ENCODE results near the gene SLC7A11. TPM values are rescaled to one million over a fixed set of nuclear protein-coding genes. Genes with fewer than 3 reads are reported as not detected.

The SLC7A11 gene
- total RNA-seq, 1 experiment from 2014 or later, result 10.1 TPM

- TF ChIP-seq, protein P1, sequence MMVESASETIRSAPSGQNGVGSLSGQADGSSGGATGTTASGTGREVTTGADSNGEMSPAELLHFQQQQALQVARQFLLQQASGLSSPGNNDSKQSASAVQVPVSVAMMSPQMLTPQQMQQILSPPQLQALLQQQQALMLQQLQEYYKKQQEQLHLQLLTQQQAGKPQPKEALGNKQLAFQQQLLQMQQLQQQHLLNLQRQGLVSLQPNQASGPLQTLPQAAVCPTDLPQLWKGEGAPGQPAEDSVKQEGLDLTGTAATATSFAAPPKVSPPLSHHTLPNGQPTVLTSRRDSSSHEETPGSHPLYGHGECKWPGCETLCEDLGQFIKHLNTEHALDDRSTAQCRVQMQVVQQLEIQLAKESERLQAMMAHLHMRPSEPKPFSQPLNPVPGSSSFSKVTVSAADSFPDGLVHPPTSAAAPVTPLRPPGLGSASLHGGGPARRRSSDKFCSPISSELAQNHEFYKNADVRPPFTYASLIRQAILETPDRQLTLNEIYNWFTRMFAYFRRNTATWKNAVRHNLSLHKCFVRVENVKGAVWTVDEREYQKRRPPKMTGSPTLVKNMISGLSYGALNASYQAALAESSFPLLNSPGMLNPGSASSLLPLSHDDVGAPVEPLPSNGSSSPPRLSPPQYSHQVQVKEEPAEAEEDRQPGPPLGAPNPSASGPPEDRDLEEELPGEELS (CRISPR knock-in tag; IDR thresholded peaks at IDR 0.05), result no peak
- TF ChIP-seq, protein P2, sequence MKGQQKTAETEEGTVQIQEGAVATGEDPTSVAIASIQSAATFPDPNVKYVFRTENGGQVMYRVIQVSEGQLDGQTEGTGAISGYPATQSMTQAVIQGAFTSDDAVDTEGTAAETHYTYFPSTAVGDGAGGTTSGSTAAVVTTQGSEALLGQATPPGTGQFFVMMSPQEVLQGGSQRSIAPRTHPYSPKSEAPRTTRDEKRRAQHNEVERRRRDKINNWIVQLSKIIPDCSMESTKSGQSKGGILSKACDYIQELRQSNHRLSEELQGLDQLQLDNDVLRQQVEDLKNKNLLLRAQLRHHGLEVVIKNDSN (CRISPR knock-in tag; IDR thresholded peaks at IDR 0.05), result no peak
- TF ChIP-seq IRF2 (CRISPR knock-in tag; IDR thresholded peaks at IDR 0.05; ENCODE audit: borderline replicate concordance, low read depth) (no peak), FOXJ3 (CRISPR knock-in tag; IDR thresholded peaks at IDR 0.05; ENCODE audit: borderline replicate concordance) (no peak), NFE2L1 (CRISPR knock-in tag; IDR thresholded peaks at IDR 0.05) (no peak), MLX (CRISPR knock-in tag; IDR thresholded peaks at IDR 0.05) (no peak), ETV6 (CRISPR knock-in tag; IDR thresholded peaks at IDR 0.05) (no peak), SOX15 (CRISPR knock-in tag; IDR thresholded peaks at IDR 0.05) (no peak), PREB (CRISPR knock-in tag; IDR thresholded peaks at IDR 0.05; ENCODE audit: borderline replicate concordance) (no peak), ZNF396 (CRISPR knock-in tag; IDR thresholded peaks at IDR 0.05; ENCODE audit: borderline replicate concordance) (no peak), TEAD4 (CRISPR knock-in tag; IDR thresholded peaks at IDR 0.05) (no peak), EMX1 (CRISPR knock-in tag; IDR thresholded peaks at IDR 0.05) (no peak)
- TF ChIP-seq, protein P3, sequence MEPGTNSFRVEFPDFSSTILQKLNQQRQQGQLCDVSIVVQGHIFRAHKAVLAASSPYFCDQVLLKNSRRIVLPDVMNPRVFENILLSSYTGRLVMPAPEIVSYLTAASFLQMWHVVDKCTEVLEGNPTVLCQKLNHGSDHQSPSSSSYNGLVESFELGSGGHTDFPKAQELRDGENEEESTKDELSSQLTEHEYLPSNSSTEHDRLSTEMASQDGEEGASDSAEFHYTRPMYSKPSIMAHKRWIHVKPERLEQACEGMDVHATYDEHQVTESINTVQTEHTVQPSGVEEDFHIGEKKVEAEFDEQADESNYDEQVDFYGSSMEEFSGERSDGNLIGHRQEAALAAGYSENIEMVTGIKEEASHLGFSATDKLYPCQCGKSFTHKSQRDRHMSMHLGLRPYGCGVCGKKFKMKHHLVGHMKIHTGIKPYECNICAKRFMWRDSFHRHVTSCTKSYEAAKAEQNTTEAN (CRISPR knock-in tag; IDR thresholded peaks at IDR 0.05), result no peak
- TF ChIP-seq, protein P4, sequence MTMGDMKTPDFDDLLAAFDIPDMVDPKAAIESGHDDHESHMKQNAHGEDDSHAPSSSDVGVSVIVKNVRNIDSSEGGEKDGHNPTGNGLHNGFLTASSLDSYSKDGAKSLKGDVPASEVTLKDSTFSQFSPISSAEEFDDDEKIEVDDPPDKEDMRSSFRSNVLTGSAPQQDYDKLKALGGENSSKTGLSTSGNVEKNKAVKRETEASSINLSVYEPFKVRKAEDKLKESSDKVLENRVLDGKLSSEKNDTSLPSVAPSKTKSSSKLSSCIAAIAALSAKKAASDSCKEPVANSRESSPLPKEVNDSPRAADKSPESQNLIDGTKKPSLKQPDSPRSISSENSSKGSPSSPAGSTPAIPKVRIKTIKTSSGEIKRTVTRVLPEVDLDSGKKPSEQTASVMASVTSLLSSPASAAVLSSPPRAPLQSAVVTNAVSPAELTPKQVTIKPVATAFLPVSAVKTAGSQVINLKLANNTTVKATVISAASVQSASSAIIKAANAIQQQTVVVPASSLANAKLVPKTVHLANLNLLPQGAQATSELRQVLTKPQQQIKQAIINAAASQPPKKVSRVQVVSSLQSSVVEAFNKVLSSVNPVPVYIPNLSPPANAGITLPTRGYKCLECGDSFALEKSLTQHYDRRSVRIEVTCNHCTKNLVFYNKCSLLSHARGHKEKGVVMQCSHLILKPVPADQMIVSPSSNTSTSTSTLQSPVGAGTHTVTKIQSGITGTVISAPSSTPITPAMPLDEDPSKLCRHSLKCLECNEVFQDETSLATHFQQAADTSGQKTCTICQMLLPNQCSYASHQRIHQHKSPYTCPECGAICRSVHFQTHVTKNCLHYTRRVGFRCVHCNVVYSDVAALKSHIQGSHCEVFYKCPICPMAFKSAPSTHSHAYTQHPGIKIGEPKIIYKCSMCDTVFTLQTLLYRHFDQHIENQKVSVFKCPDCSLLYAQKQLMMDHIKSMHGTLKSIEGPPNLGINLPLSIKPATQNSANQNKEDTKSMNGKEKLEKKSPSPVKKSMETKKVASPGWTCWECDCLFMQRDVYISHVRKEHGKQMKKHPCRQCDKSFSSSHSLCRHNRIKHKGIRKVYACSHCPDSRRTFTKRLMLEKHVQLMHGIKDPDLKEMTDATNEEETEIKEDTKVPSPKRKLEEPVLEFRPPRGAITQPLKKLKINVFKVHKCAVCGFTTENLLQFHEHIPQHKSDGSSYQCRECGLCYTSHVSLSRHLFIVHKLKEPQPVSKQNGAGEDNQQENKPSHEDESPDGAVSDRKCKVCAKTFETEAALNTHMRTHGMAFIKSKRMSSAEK (CRISPR knock-in tag; IDR thresholded peaks at IDR 0.05; ENCODE audit: borderline replicate concordance), result no peak
Measured at GRCh38 chr4:138185859-138186645, 56.1 kb downstream of the SLC7A11 start (continued).

- no peaks in the 10 kb centered on the region for H3K9me3 Mint-ChIP-seq
- H3K27me3 Mint-ChIP-seq (ENCODE audit: low read depth), result no peaks in the 10 kb centered on the region
- ATAC-seq (no peak), DNase-seq (ENCODE audit: low spot score) (no peak)
- ChIA-PET CTCF (interaction anchor here (1.1 kb wide), 1 partner anchor 149 kb away, joined by 4 read pairs; no protein-coding TSS in a partner anchor), POLR2A (interaction anchor here (0.6 kb wide), 1 partner anchor 64 kb away, joined by 3 read pairs; no protein-coding TSS in a partner anchor)
- no peak overlapping the region for H3K27ac Mint-ChIP-seq
- no peak overlapping the region for H3K4me3 Mint-ChIP-seq
- H3K4me1 Mint-ChIP-seq, result peaks cover 34% of the 10 kb centered on the region
- H3K36me3 Mint-ChIP-seq, result no peaks in the 10 kb centered on the region; the same call in 1 of the 2 replicates
- TF ChIP-seq ERG (CRISPR knock-in tag; IDR thresholded peaks at IDR 0.05) (no peak), ZBTB21 (CRISPR knock-in tag; IDR thresholded peaks at IDR 0.05; ENCODE audit: borderline replicate concordance) (no peak), OVOL2 (CRISPR knock-in tag; IDR thresholded peaks at IDR 0.05; ENCODE audit: borderline replicate concordance) (no peak), CDX4 (CRISPR knock-in tag; IDR thresholded peaks at IDR 0.05; ENCODE audit: borderline replicate concordance) (no peak)
- TF ChIP-seq, protein P5, sequence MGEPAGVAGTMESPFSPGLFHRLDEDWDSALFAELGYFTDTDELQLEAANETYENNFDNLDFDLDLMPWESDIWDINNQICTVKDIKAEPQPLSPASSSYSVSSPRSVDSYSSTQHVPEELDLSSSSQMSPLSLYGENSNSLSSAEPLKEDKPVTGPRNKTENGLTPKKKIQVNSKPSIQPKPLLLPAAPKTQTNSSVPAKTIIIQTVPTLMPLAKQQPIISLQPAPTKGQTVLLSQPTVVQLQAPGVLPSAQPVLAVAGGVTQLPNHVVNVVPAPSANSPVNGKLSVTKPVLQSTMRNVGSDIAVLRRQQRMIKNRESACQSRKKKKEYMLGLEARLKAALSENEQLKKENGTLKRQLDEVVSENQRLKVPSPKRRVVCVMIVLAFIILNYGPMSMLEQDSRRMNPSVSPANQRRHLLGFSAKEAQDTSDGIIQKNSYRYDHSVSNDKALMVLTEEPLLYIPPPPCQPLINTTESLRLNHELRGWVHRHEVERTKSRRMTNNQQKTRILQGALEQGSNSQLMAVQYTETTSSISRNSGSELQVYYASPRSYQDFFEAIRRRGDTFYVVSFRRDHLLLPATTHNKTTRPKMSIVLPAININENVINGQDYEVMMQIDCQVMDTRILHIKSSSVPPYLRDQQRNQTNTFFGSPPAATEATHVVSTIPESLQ (CRISPR knock-in tag; IDR thresholded peaks at IDR 0.05), result no peak
Measured at GRCh38 chr4:138184886-138185285, 57.3 kb downstream of the SLC7A11 start.

Data from WTC11 (cell line).